Lung (tissue), 5 donors: ENCODE measurements around the gene SRGN. TPM values are rescaled to one million over a fixed set of nuclear protein-coding genes. Genes with fewer than 3 reads are reported as not detected.

Source experiments
- polyA plus RNA-seq, 2 donors: library from polyadenylated mRNA; stranded (reverse); fragments of 200-250 nt; gene quantifications; one replicate each; pipeline ENCODE4 v1.2.1, GENCODE V29; 2013
- small RNA-seq: library from RNA; depleted of rRNA; stranded (forward); fragments of <200 nt; gene quantifications from one replicate; pipeline ENCODE3, GENCODE V24; 2014; ENCODE audit warnings: low replicate concordance
- total RNA-seq, 2 donors: library from RNA; depleted of rRNA in 1 of 2; stranded (reverse); fragments of >200 nt in 1 of 2; gene quantifications; one replicate each; pipeline ENCODE4 v1.2.1, GENCODE V29; 2014 to 2021
- donor health status: Bipolar disorder and iron deficiency.
- donor health status: healthy.
- donor health status: DM: yes; HTN: yes; CAD: no.

Gene SRGN
- total and polyA plus RNA-seq, 4 donors, result 58.1 to 1,336 (median 240) TPM

Small RNAs within 50 kb of the gene (small RNA-seq; reads per million reads assigned to genes)
- gene RF00017, result not detected

Other genes with a start within 250 kb of the SRGN start
- gene DDX50, start 186.8 kb upstream of the SRGN start, total RNA-seq, result 10 to 100 TPM; 27.5 to 32.7 TPM
- 10 to 100 TPM; 14.5 to 24.6 TPM for gene DDX50, start 186.8 kb upstream of the SRGN start, polyA plus RNA-seq
- gene DDX21, start 131.9 kb upstream of the SRGN start, total RNA-seq, result 10 to 100 TPM; 39.3 to 54.5 TPM
- 10 to 100 TPM; 20.6 to 76.6 TPM for gene DDX21, start 131.9 kb upstream of the SRGN start, polyA plus RNA-seq
- gene KIFBP, start 99.3 kb upstream of the SRGN start, total RNA-seq, result 10 to 100 TPM; 21.3 to 27.9 TPM
- gene KIFBP, start 99.3 kb upstream of the SRGN start, polyA plus RNA-seq, result 10 to 100 TPM; 10.9 to 11.5 TPM
- 10 to 100 TPM; 43.7 to 62.5 TPM for gene VPS26A, start 36.1 kb downstream of the SRGN start, total RNA-seq
- 10 to 100 TPM; 24.9 to 31.4 TPM for gene VPS26A, start 36.1 kb downstream of the SRGN start, polyA plus RNA-seq
- 10 to 100 TPM; 21.8 to 24.6 TPM for gene SUPV3L1, start 92.1 kb downstream of the SRGN start, total RNA-seq
- 10 to 100 TPM; 17.0 to 52.7 TPM for gene SUPV3L1, start 92.1 kb downstream of the SRGN start, polyA plus RNA-seq
- 10 to 100 TPM in 1 of 2 donors, 1 to 10 TPM in 1; 1.5 to 11.1 TPM for gene HKDC1, start 132.2 kb downstream of the SRGN start, total RNA-seq
- 1 to 10 TPM; 4.6 TPM for gene HKDC1, start 132.2 kb downstream of the SRGN start, polyA plus RNA-seq
- gene HK1, start 190.4 kb downstream of the SRGN start, total RNA-seq, result 100 to 1,000 TPM in 1 of 2 donors, 10 to 100 TPM in 1; 57.4 to 120 TPM
- 10 to 100 TPM; 33.6 to 98.6 TPM for gene HK1, start 190.4 kb downstream of the SRGN start, polyA plus RNA-seq